Retinal pigment epithelial cell (primary cell): ENCODE measurements around the gene ZNF382.

Experiments used
- DNase-seq: peaks from one replicate; pipeline ENCODE4 v3.0.0-alpha.2; 2010; ENCODE audit warnings: low read depth
- H3K4me3 ChIP-seq: 2 replicates; pipeline ENCODE4 v1.5.1; 2011; ENCODE audit warnings: mild to moderate bottlenecking, low read length, control low read depth, moderate library complexity
- CTCF ChIP-seq: conservative IDR thresholded peaks from 2 replicates; pipeline ENCODE4 v1.5.1; 2011; ENCODE audit warnings: low read depth, low read length, control low read depth, inconsistent platforms

ZNF382 gene

GRCh38 chr19:36605101-36605876, at the start of gene ZNF382:
TSS of gene ZNF382 (plus strand) at chr19:36605313. CDS start at chr19:36609915, 4,602 bp downstream.
- TF ChIP-seq CTCF = no peak
- no peak for DNase-seq
- H3K4me3 ChIP-seq = peak within 1 kb of the TSS; percentile 93

GRCh38 chr19:36564391-36564790, 40.7 kb upstream of the ZNF382 start:
- TF ChIP-seq CTCF = no peak
- H3K4me3 ChIP-seq = no peak overlapping the region
- DNase-seq = no peak

- no peak for TF ChIP-seq CTCF
- DNase-seq = no peak
- peak overlapping the region; percentile 98 for H3K4me3 ChIP-seq
These were observed 32.5 kb upstream of the ZNF382 start for GRCh38 chr19:36572593-36573019.

GRCh38 chr19:36573020-36573894, 31.9 kb upstream of the ZNF382 start, which contains the start of gene ZNF529:
TSS of gene ZNF529 (minus strand) at chr19:36573292. CDS start at chr19:36572346, 946 bp downstream.
- DNase-seq = peak; percentile 75
- peak within 1 kb of the TSS; percentile 98 for H3K4me3 ChIP-seq
- TF ChIP-seq CTCF = no peak

- no peak for TF ChIP-seq CTCF
- peak; percentile 32 for DNase-seq
- H3K4me3 ChIP-seq = peak overlapping the region; percentile 98
These were observed 31.0 kb upstream of the ZNF382 start for GRCh38 chr19:36573895-36574720.

GRCh38 chr19:36574741-36575140, 30.4 kb upstream of the ZNF382 start:
- H3K4me3 ChIP-seq = peak overlapping the region; percentile 98
- DNase-seq = no peak
- no peak for TF ChIP-seq CTCF
